Panc1 (cell line): ENCODE results near the gene ROCK2.

ENCODE experiments used
- POLR2AphosphoS5 ChIP-seq: IDR thresholded peaks from 2 replicates; pipeline ENCODE4 v1.6.1; 2012; ENCODE audit warnings: mild to moderate bottlenecking, low read depth, low read length, moderate library complexity
- SIN3A ChIP-seq: IDR thresholded peaks from 2 replicates; pipeline ENCODE4 v1.6.1; 2012; ENCODE audit warnings: low read depth, mild to moderate bottlenecking, low read length, moderate library complexity, borderline replicate concordance; ENCODE audit not compliant: insufficient read depth
- TCF7L2 ChIP-seq: IDR thresholded peaks from 2 replicates; pipeline ENCODE4 v1.6.1; 2011; ENCODE audit warnings: mild to moderate bottlenecking, low read depth, low read length, inconsistent platforms
- TF ChIP-seq, protein P1 (sequence below): fragments of 450-650 bp; IDR thresholded peaks from 2 replicates; pipeline ENCODE4 v1.5.1; 2017; ENCODE audit warnings: mild to moderate bottlenecking
- TF ChIP-seq, protein P2 (sequence below), 2 experiments: IDR thresholded peaks; 2 replicates each; pipeline ENCODE4 v1.6.1; 2011 to 2012; ENCODE audit warnings: low read depth in 2 of 2, control low read depth in 1 of 2, low read length in 1 of 2, mild to moderate bottlenecking in 1 of 2, moderate library complexity in 1 of 2; ENCODE audit not compliant: insufficient read depth in 1 of 2

DNA sequence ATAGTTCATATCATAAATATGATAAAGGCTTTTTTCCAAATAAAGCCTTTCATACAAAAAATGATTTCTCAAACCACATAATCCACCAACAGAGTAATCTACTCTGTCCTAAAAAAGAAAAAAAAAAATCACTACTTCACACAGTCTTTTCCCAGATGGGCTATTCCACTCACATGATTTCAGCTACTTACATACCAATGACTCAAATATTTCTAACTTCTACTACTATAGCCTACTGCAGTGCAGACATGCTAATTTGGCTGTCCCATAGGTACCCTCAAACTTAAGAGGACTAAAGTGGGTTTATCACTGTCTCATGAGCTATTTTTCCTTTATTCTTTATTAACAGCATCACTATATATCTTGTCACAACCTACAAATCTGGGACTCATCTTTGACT lies 131.8 kb downstream of the ROCK2 start:
- TF ChIP-seq, protein P1, sequence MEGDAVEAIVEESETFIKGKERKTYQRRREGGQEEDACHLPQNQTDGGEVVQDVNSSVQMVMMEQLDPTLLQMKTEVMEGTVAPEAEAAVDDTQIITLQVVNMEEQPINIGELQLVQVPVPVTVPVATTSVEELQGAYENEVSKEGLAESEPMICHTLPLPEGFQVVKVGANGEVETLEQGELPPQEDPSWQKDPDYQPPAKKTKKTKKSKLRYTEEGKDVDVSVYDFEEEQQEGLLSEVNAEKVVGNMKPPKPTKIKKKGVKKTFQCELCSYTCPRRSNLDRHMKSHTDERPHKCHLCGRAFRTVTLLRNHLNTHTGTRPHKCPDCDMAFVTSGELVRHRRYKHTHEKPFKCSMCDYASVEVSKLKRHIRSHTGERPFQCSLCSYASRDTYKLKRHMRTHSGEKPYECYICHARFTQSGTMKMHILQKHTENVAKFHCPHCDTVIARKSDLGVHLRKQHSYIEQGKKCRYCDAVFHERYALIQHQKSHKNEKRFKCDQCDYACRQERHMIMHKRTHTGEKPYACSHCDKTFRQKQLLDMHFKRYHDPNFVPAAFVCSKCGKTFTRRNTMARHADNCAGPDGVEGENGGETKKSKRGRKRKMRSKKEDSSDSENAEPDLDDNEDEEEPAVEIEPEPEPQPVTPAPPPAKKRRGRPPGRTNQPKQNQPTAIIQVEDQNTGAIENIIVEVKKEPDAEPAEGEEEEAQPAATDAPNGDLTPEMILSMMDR: no peak
- TF ChIP-seq POLR2AphosphoS5 (no peak), SIN3A (no peak), TCF7L2 (no peak)
- TF ChIP-seq, protein P2, sequence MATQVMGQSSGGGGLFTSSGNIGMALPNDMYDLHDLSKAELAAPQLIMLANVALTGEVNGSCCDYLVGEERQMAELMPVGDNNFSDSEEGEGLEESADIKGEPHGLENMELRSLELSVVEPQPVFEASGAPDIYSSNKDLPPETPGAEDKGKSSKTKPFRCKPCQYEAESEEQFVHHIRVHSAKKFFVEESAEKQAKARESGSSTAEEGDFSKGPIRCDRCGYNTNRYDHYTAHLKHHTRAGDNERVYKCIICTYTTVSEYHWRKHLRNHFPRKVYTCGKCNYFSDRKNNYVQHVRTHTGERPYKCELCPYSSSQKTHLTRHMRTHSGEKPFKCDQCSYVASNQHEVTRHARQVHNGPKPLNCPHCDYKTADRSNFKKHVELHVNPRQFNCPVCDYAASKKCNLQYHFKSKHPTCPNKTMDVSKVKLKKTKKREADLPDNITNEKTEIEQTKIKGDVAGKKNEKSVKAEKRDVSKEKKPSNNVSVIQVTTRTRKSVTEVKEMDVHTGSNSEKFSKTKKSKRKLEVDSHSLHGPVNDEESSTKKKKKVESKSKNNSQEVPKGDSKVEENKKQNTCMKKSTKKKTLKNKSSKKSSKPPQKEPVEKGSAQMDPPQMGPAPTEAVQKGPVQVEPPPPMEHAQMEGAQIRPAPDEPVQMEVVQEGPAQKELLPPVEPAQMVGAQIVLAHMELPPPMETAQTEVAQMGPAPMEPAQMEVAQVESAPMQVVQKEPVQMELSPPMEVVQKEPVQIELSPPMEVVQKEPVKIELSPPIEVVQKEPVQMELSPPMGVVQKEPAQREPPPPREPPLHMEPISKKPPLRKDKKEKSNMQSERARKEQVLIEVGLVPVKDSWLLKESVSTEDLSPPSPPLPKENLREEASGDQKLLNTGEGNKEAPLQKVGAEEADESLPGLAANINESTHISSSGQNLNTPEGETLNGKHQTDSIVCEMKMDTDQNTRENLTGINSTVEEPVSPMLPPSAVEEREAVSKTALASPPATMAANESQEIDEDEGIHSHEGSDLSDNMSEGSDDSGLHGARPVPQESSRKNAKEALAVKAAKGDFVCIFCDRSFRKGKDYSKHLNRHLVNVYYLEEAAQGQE (IDR thresholded peaks at IDR 0.05; ENCODE audit: insufficient read depth in 1 of 2, low read depth in 2 of 2, low read length in 1 of 2): no peak
